ENCODE measurements around the gene INSIG2. TPM values are rescaled to one million over a fixed set of nuclear protein-coding genes. Genes with fewer than 3 reads are reported as not detected.
A peak's percentile ranks its signal among the peaks of the same experiment; 100 is the strongest.

INSIG2 gene
- total RNA-seq, 1 donor from 2014 or later, result 17.1 TPM

GRCh38 chr2:118055512-118056164 is 32.6 kb upstream of the INSIG2 start:
- no peak overlapping the region for H3K4me3 ChIP-seq (ENCODE audit: low read depth, low read length)
- no peaks in the 10 kb centered on the region for H3K27me3 ChIP-seq (ENCODE audit: control insufficient read depth, insufficient read depth, low read length)
- no peaks in the 10 kb centered on the region for H3K36me3 ChIP-seq (ENCODE audit: control insufficient read depth, insufficient read depth, low read length)
- no peak for DNase-seq (ENCODE audit: low read depth)
- TF ChIP-seq CTCF (IDR thresholded peaks at IDR 0.05; ENCODE audit: insufficient read depth, low read length, poor library complexity, severe bottlenecking), result no peak

DNA sequence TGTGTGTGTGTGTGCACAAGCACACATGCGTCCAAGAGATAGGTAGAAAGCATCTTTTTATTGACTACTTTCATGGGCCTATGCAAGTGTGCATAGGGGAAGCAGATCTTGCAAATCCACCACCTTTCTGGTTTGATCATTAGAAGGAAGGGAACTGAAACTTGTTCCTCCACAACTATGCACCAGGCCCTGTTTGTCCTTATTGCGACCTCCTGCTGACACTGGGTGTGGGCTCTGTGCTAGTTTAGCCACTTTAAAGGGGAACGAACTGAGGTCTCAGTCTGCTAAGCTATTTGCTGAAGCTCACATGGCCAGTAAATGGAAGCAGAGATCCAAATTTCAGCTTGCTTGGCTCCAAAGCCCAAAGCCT is 32.1 kb upstream of the INSIG2 start:
- Histone ChIP-seq H3K36me3 (ENCODE audit: control insufficient read depth, insufficient read depth, low read length) (no peaks in the 10 kb centered on the region), H3K4me3 (ENCODE audit: low read depth, low read length) (no peak overlapping the region), H3K27me3 (ENCODE audit: control insufficient read depth, insufficient read depth, low read length) (no peaks in the 10 kb centered on the region)
- TF ChIP-seq CTCF (IDR thresholded peaks at IDR 0.05; ENCODE audit: insufficient read depth, low read length, poor library complexity, severe bottlenecking), result no peak
- no peak for DNase-seq (ENCODE audit: low read depth)

DNA sequence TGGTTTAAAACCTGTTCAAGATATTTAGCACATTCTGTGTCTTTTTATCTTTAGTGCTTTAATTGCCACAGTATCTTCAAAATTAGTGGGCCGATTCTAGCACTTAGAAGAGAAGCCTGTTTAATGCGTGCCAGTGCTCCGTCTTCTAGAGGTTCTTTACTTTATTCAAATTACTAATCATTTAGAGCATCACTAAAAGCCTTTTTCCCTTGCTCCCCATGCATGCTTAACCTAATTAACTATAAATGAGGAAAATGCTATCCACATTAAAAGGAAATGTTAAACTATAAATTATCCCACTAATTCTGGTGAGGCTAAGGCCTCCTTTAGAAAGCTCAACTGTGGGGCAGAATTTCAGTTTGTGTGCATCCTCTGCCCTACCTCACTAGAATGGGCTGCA is 31.5 kb upstream of the INSIG2 start:
- no peak for DNase-seq (ENCODE audit: low read depth)
- Histone ChIP-seq H3K36me3 (ENCODE audit: control insufficient read depth, insufficient read depth, low read length) (no peaks in the 10 kb centered on the region), H3K4me3 (ENCODE audit: low read depth, low read length) (no peak overlapping the region), H3K27me3 (ENCODE audit: control insufficient read depth, insufficient read depth, low read length) (no peaks in the 10 kb centered on the region)
- no peak for TF ChIP-seq CTCF (IDR thresholded peaks at IDR 0.05; ENCODE audit: insufficient read depth, low read length, poor library complexity, severe bottlenecking)

- Histone ChIP-seq H3K36me3 (ENCODE audit: control insufficient read depth, insufficient read depth, low read length) (no peaks in the 10 kb centered on the region), H3K4me3 (ENCODE audit: low read depth, low read length) (no peak overlapping the region), H3K27me3 (ENCODE audit: control insufficient read depth, insufficient read depth, low read length) (no peaks in the 10 kb centered on the region)
- DNase-seq (ENCODE audit: low read depth), result no peak
- TF ChIP-seq CTCF (IDR thresholded peaks at IDR 0.05; ENCODE audit: insufficient read depth, low read length, poor library complexity, severe bottlenecking), result no peak
These were observed 29.3 kb upstream of the INSIG2 start for GRCh38 chr2:118058951-118059350.

DNA sequence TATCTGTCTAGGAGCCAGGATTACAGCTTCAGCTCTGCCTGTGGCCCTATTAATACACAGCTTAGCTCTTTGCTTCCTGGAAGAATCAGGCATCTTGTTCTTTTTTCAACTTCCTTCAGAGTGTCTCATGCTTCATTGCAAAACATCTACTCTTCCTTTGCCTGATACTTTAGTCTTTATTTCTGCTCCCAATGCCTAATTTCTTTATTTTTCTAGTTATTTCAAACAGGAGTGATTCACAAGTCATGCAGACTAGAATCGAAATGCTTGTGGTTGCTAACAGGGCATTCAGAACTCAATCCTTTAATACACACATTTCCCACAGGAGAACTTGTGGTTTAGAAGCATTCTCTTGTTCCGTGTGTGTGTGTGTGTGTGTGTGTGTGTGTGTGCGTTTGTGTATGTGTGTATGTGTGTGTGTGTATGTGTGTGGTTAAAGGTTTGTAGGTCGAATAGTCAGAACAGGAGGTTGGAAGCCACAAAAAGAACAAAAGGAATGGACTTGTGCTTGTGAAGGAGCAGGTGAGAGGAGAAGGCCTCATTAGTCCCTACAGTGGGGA is 28.3 kb upstream of the INSIG2 start:
- DNase-seq (ENCODE audit: low read depth), result peak; percentile 84
- Histone ChIP-seq H3K36me3 (ENCODE audit: control insufficient read depth, insufficient read depth, low read length) (no peaks in the 10 kb centered on the region), H3K27me3 (ENCODE audit: control insufficient read depth, insufficient read depth, low read length) (no peaks in the 10 kb centered on the region), H3K4me3 (ENCODE audit: low read depth, low read length) (no peak overlapping the region)
- TF ChIP-seq CTCF (IDR thresholded peaks at IDR 0.05; ENCODE audit: insufficient read depth, low read length, poor library complexity, severe bottlenecking), result no peak

Measured in kidney epithelial cell (primary cell).